GM12874 (cell line): ENCODE measurements around the gene KAT6B.

Source experiments
- TF ChIP-seq, protein P1 (sequence below): IDR thresholded peaks from 2 replicates; pipeline ENCODE4 v1.5.1; 2011; ENCODE audit warnings: low read depth, mild to moderate bottlenecking, control low read depth, low read length, moderate library complexity; ENCODE audit not compliant: insufficient read depth

The KAT6B gene

DNA sequence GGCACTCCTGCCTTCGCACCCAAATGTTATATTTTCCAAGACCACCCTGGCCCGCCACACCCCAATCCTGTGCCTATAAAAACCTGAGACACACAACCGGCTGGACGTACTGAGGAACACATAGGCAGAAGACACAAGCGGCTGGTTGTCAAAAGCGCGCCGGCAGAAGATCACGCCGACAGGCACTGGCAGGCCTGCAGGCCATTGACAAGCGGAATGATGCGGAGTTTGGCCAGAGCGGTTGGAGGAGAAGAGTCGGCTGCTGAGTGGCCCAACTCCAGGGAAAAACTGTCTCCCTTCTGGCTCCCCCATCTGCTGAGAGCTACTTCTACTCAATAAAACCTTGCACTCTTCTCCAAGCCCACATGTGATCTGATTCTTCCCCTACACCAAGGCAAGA lies 245.4 kb downstream of the KAT6B start:
- TF ChIP-seq, protein P1, sequence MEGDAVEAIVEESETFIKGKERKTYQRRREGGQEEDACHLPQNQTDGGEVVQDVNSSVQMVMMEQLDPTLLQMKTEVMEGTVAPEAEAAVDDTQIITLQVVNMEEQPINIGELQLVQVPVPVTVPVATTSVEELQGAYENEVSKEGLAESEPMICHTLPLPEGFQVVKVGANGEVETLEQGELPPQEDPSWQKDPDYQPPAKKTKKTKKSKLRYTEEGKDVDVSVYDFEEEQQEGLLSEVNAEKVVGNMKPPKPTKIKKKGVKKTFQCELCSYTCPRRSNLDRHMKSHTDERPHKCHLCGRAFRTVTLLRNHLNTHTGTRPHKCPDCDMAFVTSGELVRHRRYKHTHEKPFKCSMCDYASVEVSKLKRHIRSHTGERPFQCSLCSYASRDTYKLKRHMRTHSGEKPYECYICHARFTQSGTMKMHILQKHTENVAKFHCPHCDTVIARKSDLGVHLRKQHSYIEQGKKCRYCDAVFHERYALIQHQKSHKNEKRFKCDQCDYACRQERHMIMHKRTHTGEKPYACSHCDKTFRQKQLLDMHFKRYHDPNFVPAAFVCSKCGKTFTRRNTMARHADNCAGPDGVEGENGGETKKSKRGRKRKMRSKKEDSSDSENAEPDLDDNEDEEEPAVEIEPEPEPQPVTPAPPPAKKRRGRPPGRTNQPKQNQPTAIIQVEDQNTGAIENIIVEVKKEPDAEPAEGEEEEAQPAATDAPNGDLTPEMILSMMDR, result no peak

DNA sequence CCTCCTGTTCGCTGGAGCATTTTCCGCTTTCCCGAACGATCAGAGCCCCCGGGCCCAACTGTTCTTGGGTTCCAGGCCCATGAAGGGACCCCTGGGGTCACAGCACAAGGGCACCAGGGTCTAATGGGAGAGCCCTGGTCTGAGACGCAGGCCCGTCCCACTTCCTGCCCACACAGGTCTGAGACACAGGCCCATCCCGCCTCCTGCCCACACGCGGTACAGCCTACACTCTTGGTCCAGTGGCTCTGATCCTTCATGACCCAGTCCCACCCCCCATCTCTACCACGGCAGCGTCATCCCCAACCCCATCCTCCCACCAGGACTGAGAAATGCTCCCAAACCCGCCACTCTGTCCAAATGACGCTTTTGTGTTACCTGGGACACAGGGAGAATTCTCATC lies 246.3 kb downstream of the KAT6B start:
- TF ChIP-seq, protein P1, result no peak

DNA sequence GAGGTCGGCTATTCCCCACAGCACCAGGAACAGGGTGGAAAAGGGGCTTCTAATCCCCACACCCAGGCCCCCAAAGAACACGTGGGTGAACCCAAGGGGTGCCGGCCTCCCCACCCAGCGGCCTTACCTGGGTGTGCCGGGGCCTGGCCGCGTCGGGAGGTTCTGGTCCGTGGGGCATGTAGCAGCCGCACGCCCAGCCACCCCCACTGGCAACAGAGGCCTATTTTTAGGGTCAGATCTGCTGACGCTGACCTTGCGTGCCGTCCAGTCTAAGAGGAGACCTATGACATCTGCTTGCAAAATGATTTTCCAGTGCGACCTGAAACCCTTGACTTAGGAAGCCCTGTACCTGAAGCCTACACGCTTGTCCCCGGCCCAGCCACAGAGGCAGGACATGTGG lies 247.0 kb downstream of the KAT6B start:
- TF ChIP-seq, protein P1, result no peak

DNA sequence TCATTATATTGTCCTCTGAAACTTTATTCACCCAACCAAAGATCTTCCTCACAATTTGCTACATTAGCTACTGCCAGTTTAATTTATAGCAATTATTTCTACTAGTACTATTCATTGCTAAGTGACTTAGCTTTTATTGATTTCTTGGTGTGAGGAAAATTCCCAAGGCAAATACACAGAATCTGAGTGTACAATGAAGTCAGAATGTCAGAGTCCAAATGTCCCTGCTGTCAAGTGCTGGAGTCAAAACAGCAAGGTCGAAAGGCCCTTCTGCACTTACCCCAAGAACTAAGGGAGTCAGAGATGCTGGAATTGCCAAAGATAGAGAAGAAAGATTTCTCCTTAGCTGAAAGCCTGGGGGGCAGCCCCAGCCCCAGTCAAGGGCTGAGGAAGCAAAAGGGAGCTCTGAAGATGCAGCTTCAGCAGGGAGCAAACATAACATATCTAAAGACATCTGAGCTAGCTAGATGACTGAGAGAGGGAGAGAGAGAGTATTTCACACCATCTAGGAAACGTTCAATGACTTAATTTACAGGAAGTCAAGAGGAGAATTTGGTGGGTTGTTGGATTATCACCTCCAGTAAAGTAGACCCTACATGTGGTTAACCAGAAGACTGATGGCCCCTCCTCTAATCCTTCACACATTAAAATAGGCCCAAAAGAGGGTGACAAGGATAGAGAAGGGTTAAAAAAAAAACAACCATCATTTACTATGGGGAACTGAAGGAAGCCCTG lies 248.5 kb downstream of the KAT6B start:
- TF ChIP-seq, protein P1, result no peak

DNA sequence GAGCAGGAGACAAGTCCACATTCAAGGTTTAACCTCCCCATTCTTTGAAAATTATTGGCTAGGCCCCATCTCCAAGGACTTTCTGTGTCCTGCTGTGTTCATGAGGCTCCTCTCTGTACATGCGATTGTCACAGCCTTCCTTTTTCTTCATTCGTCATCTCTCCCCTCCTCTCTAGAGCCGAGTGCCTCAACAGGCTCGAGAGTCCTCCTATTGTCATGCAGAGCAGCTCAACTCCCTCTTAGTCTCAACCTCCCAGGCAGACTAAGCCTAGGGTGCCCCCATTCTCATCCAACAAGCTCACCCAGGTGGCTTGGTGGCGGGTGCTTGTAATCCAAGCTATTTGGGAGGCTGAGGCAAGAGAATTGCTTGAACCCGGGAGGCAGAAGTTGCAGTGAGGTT lies 249.9 kb downstream of the KAT6B start:
- TF ChIP-seq, protein P1, result no peak

DNA sequence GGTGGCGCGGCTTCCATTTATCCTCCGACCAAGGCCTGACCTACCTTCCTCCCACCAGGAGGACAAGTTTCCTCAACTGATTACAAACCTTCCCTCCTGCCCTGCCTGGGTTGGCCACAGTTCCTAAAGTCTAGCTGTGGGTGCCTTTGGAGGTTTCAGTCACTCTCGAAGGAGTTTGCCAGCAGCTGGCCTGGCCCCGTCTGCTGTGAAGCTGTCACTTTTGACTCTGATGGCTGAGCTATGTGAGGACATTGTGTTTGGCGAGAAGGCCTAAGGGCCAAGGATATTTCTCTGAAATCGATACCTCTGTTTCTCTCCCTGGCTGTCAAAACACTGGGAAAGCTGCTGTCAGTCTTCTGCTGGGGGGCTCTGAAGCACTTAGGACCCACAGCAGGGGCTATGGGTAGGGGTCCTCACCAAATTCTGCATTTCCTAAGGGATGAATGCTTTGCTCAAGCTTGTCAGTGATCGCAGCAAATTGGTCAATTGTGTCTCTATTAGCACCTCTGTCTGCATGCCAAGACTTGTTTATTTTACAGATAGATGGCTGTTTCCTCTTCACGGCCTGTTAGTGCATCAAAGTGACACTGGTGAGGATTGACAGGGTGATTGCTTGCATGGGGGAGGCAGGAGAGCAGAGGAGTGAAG lies 253.2 kb downstream of the KAT6B start:
- TF ChIP-seq, protein P1, result no peak

DNA sequence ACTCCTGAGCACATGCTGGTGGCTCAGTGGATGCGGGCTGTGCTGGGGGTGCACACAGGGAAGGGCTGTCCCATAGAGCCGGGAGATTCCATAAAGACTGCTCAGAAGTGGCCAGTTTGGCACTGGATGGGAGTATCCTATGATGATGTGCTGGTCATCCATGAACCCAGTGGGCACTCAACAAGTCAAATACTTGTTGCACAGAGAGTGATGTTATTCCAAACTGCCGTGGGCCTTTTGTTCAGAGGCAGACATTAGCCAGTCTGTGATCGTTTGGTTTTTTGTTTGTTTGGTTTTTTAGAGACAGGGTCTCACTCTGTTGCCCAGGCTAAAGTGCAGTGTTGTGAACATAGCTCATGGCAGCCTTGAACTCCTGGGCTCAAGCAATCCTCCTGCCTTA lies 254.2 kb downstream of the KAT6B start:
- TF ChIP-seq, protein P1, result no peak
